Hematopoietic multipotent progenitor cell treated with erythropoietin and hydrocortisone succinate and interleukin-3 and kit ligand, for 6 days (in vitro differentiated cells): ENCODE results near the gene ZNF527.
"Not testable (repeated sequence)": the region's sequence is repeated elsewhere in the genome, so short reads cannot be mapped to it uniquely, and the experiment has no call there.

Experiments used
- DNase-seq: peaks from one replicate; pipeline ENCODE4 v3.0.0-alpha.2; 2015

The ZNF527 gene

DNA sequence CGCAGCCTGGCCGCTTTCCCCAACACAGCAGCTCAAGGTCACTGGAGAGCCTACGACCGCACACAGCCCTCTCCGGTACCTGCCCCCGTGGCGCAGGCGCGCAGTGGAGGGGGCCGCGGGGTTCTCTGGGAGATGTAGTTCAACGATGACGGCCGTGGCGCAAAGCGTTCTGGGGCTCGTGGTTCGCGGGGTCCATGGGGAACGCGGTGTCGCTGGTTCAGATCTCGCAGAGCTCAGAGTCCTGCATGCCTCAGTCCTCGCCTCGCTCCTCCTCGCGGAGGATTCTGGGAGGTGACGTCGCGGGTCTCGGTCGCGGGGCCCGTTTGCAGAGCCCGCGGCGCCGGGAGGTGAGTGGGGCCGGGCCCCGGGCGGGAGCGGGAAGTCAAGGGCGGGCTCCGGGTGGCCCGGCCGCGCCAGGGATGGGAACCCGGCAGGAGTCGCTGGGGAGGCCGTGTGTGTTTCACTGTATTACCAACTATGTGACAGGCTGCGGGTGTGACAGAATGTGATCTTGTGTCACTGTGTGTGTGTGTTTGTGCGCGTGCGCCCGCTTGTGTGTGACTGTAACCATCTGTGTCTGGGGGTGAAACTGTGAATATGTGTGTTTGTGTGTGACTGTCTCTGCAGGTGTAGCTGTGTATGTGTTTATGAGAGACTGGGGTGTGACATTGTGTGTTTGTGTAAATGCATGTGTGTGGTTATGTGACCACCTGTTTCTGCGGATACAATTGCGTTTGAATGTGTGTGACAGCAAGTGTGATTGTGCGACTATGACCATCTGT, at the start of gene ZNF527:
ZNF527 (plus strand) TSS at position 220 of the 782 bp plus-strand sequence. CDS start 3,100 bp downstream, outside the sequence.
- DNase-seq: peak; percentile 97

DNA sequence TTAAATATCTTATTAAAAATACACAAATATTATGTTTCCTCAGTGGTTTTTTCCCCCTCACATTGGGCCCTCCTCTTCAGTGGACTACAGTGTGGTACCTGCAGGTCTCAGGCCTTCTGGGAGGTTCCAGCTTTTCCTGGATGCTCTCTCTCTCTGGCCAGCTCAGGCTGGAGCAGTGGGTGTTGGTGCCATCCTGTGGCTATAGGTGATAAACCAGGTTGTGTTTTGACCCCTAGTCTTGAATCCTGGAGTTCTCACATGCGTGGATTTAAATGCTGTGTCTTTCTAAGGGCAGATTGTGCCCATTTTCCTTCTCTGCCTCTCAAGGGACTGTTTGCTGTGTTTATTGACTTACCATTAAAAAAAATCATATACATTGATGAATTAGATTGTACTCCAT, 41.2 kb upstream of the ZNF527 start:
- DNase-seq: peak; percentile 15

DNA sequence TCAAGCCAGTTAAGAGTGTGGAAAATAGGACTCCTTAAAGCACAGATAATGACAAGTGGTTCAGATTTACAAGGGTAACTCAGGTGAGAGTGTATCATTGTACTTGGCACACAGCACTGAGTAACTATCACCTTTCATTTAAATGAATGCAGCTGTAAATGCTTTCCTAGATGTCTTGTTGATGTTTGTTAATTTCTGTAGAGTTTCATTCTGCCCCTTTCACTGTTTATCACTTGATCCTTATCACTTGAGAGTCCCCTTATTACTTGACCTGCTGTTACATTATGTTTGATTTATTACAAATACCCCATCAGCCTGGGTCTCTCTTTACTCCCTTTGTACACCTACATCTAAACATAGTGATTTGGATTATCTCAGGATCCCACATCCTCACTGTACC, 38.1 kb upstream of the ZNF527 start:
- no peak for DNase-seq

DNA sequence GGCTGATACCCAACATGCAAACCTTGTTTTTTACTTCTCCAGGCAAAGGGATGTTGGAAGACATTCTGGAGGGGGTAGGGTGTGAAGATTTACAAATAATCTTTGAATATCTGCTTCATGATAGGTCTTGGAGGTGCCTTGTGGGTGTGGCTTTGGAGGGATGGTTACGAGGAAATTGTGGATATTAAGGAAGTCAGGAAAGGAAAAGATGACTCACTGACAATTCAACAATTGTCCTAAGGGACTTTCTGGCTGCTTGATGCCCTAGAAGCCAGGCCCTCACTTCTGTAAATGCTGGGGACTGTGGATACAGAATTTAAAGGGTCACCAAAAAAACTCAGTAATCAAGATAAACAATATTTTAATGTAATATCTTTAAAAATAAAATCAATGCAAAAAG, 37.4 kb upstream of the ZNF527 start:
- no peak for DNase-seq

DNA sequence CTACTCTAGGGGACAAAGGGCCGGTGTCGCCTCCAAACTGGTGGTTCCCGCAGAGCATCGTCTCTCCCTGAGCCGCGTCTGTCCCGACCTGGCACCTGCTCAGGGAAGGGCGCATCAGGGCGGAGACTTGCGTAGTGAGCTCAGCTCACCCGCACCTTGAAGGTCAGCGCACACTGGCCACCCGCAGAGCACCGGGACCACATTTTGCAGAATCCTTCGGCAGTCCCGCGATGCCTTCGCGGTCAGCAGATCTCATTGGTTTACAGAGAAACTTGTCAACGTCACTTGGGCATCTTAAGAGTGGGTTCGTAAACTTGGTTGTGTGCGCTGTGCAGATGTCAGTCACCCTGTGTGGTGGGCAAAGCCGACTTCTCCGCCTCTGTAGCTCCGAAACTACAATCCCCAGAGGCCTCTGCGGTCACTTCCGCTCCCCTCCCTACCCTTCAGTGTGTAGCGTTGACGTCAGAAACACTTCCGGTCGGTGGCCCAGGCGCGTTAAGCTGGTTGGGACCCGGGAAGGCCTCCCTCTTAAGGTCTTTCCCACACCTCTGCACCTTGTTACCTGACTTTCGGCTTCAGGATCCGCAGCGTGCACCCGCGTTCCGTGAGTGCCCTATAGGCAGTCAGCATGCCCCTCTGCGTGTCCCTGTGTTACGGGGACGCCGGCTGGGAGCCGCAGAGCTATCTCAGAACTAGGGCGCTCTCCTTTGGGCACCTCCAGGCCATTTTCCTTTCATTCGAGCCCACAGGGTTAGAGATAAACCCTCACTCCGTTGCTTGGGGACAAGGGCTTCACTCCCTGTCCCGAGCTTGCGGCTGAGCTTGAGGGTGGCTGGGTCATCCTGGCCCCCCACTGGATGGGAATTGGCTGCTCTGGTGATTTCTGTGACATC, 36.5 kb upstream of the ZNF527 start:
- DNase-seq: peak; percentile 95

DNA sequence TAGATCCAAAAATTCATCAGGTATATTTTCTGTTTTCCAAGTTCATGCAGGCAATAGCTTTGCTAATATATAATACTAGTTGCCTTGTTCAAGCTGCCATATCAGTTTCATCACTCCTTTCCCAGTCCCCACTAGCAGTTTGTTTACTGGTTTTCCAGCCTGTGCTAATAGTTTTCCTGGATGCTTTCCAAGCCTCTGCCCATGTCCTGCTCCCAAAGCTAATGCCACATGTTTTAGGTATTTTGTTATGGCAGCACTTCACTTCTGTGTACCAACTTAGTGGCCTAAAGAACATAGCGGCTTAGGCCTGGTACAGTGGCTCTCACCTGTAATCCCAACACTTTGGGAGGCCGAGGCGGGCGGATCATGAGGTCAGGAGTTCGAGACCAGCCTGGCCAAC, 28.1 kb upstream of the ZNF527 start:
- no peak for DNase-seq

DNA sequence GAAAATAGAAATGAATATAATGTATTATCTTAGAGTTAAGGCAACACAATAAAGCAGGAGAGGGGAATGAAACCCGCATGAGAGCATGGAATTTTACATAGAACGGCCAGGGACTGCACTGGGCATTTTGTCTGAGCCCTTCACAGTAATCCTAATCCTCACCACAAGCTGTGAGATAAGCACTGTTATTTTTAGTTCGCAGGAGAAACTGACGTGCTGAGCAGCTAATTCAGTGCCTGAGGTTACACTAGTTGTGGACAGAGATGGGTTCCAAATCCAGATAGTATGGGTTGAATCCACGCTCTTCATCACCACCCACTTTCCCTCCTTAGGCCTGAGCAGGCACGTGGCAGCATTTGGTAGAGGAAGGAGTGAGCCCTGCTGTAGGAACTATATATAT, 24.8 kb upstream of the ZNF527 start:
- DNase-seq: no peak

DNA sequence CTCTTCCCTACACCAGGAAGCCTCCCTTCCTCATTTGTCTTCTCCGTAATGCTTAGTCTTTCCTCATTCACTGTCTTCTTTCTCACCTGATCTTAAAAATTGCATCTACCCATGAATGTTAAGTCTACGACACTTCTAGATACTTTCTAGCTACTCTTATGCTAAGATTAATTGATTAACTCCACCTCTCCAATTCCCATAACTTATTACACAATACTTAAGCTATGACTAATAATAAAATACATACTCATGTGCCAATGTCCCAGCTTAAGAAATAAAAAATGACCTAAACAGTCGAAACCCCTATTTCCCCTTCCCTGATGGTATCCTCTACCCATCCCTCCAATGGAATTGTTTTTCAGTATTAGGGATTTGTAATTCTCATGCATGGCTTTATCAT, 22.8 kb upstream of the ZNF527 start:
- no peak for DNase-seq

DNA sequence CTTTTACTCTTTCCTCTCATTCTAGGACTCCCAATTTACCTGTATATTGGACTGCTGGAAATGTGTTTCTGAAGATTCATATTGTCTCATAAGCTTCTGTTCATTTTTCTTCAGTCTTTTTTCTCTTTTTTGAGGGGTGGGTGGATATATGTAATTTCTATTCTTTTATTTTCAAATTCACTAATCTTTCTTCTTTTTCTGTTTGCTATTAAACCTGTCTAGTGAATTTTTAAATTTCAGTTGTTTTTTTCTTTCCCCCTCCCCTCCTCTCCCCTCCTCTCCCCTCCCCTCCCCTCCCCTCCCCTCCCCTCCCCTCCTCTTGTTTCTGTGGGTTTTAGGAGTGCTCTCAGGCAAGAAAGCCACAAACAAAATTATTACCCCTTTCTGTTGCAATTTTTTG, 16.9 kb upstream of the ZNF527 start:
- no peak for DNase-seq

DNA sequence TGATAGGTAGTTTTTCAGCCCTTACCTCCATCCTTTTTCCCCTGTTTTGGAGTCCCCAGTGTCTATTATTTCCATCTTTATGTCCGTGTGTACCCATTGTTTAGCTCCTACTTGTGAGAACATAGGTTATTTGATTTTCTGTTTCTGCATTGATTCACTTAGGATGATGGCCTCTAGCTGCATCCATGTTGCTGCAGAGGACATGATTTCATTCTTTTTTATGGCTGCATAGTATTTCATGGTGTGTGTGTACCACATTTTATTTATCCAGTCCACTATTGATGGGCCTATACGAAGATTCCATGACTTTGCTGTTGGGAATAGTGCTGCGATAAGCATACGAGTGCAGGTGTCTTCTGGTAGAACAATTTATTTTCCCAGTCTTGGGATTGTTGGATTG, 15.0 kb upstream of the ZNF527 start:
- no peak for DNase-seq

DNA sequence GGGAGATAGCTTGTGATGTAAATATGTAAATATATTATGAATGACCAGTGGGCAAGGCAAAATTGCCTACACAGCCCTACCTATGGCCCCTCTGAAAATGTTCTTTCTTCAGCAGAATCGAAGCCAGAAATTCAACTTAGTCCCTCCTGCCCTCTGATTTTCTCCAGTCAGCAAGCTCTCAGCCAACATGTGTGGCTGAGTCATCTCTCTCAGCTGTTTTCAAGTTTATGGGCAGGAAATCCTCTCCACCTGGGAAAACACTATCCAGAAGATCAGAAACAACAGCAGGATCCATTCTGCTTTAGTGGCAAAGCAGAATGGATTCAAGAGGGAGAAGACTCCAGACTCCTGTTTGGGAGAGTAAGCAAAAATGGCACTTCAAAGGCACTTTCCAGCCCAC, 8.9 kb upstream of the ZNF527 start:
- DNase-seq: no peak

DNA sequence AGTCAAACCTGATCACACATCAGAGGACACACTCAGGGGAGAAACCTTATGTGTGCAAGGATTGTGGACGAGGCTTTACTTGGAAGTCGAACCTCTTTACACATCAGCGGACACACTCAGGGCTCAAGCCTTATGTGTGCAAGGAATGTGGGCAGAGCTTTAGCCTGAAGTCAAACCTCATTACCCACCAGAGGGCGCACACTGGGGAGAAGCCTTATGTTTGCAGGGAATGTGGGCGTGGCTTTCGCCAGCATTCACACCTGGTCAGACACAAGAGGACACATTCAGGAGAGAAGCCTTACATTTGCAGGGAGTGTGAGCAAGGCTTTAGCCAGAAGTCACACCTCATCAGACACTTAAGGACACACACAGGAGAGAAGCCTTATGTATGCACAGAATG, 8.2 kb upstream of the ZNF527 start:
- peak; percentile 20 for DNase-seq

DNA sequence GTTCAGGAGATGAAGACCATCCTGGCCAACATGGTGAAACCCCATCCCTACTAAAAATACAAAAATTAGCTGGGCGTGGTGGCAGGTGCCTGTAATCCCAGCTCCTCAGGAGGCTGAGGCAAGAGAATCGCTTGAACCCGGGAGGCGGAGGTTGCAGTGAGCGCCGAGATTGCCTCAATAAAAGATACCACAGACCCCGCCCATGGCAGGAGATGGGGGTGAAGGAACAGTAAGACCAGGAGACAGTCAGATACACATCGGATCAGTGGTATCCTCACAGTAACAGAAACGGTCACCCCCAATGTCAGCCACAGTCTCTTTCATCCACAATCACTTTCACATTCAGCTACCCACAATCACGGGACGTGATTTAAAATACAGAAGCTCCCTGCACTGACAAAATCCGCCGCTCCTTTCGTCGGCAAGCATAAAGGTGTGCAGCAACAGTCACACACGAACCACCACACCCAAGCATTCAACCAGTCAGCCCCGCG, 466 bp upstream of the ZNF527 start:
- DNase-seq: not testable (repeated sequence)

DNA sequence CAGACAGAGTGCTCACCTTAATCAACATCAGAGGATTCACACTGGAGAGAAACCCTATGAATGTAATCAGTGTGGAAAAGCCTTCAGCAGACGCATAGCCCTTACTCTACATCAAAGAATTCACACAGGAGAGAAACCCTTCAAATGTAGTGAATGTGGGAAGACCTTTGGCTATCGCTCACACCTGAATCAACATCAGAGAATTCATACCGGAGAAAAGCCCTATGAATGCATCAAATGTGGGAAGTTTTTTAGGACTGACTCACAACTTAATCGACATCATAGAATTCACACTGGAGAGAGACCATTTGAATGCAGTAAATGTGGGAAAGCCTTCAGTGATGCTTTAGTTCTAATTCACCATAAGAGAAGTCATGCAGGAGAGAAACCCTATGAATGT, 18.3 kb downstream of the ZNF527 start:
- DNase-seq: no peak

DNA sequence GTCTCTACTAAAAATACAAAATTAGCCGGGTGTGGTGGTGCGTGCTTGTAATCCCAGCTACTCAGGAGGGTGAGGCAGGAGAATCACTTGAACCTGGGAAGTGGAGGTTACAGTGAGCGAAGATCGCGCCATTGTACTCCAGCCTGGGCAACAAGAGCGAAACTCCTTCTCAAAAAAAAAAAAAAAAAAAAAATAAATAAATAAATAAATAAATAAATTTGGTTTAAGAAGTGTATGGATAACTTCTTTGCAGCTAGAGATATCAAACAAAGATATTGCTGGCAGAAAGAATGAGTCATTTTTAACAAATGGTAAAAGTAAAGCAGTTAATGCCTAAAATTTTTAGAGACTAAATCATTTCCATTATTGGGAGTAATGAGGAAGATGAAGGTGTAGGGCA, 20.5 kb downstream of the ZNF527 start:
- DNase-seq: not testable (repeated sequence)

DNA sequence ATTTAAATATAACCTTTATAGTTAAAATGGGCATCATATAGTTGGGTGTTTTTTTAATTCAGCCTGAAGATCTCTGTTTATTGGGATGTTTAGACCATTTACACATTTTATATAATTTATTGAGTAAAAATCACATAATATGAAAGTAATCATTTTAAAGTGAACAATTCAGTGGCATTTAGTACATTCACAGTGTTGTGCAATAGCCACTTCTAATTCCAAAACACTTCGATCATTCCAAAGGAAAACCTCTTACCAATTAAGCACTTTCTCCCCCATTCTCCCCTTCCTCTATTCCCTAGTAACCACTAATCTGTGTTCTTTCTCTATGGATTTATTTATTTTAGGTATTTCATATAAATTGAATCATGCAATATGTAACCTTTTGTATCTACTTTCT, 30.2 kb downstream of the ZNF527 start:
- no peak for DNase-seq

DNA sequence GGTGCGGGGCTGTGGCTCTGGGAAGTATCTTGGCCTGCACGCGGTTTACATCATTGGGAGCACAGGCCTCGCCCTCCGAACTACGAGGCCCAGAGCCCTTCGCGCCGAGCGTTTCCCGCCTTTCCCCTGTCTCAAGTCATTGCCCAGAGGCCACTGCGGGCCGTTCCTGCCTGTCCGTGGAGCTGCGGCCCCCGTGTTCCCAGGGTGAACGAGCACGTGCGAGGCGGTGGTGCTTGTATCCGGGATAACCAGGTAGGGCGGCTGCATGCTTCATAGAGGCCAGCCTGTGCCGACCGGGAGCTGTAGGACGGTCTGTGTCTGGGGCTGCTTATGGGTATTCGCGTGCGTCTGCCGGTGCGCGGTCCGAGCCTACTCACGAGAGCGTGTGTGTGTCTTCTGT, 32.5 kb downstream of the ZNF527 start:
- no peak for DNase-seq

DNA sequence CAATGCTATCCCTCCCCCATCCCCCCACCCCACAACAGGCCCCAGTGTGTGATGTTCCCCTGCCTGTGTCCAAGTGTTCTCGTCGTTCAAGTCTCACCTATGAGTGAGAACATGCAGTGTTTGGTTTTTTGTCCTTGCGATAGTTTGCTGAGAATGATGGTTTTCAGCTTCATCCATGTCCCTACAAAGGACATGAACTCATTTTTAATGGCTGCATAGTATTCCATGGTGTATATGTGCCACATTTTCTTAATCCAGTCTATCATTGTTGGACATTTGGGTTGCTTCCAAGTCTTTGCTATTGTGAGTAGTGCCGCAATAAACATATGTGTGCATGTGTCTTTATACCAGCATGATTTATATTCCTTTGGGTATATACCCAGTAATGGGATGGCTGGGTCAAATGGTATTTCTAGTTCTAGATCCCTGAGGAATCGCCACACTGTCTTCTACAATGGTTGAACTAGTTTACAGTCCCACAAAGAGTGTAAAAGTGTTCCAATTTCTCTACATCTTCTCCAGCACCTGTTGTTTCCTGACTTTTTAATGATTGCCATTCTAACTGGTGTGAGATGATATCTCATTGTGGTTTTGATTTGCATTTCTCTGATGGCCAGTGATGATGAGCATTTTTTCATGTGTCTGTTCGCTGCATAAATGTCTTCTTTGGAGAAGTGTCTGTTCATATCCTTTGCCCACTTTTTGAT, 35.4 kb downstream of the ZNF527 start:
- not testable (repeated sequence) for DNase-seq

DNA sequence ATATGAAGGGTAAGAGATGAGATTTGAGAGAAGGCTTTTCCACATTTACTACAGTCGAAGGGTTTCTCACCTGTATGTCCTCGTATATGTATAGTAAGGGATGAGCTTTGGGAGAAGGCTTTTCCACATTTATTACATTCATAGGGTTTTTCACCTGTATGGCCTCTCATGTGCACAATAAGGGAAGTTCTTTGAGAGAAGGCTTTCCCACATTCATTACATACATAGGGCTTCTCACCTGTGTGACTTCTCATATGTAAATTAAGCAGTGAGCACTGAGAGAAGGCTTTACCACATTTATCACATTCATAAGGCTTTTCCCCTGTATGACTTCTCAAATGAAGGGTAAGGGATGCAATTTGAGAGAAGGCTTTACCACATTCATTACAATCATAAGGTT, 41.8 kb downstream of the ZNF527 start:
- no peak for DNase-seq

DNA sequence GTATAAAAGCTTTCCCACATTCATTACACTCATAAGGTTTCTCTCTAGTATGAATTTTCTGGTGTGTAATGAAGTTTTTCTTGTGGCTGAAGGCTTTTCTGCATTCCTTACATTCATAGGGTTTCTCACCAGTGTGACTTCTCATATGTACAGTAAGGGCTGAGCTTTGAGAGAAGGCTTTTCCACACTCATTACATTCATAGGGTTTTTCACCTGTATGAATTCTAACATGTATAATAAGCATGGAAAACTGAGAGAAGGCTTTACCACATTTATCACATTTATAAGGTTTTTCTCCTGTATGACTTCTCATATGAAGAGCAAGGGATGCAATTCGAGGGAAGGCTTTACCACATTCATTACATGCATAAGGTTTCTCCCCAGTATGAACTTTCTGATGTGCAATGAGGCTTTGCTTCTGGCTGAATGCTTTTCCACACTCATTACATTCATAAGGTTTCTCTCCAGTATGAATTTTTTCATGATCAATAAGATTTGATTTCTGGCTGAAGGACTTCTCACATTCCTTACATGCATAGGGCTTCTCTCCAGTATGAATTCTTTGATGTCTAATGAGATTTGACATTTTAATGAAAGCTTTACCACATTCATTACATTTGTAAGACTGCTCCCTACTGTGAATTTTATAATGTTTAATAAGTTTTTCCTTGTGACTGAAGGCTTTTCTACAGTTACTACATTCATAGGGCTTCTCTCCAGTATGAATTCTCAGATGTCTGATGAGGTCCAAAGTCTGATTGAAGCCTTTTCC, 42.6 kb downstream of the ZNF527 start:
- peak; percentile 8 for DNase-seq
